22Rv1 (cell line): ENCODE data around the gene CEBPB.

ENCODE experiments used
- ZFX ChIP-seq: fragments of 450-650 bp; IDR thresholded peaks from 2 replicates; pipeline ENCODE4 v1.6.1; 2017; ENCODE audit warnings: antibody characterized with exemption, borderline replicate concordance
- TF ChIP-seq, protein P1 (sequence below): fragments of 450-650 bp; IDR thresholded peaks from 2 replicates; pipeline ENCODE4 v1.5.1; 2017; ENCODE audit warnings: mild to moderate bottlenecking

DNA sequence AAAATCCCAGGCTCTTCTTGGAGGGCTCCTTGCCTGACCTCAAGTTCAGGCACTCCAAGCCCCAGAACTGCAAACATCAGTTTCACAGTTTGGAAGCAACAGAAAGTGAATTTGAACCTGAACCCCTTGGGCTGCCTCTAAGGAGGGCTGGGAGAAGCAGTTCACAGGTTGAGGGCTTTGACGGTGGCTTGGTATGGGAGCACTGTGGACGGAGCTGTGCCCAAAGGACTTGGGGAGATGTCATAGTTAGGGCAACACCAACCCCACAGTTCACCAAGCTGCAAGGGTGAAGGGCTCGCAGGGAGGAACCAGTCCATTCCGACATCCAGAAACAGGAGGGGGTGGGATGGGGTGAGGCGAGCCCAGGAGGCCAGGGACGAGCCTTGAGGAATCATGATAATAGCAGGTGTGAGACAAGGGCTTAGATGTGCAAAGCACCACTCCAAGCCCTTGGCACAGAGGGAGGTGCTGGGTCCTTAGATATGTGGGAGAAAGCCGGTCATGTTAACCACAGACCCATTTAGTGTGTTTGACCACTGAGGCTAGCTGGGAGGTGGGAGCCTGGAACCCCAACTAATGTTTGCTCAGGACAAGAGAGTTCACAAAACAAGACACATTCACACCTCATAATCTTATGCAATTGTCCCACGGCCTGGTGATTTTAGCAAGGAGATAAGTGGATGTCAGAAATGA, 4.3 kb downstream of the CEBPB start:
- TF ChIP-seq, protein P1, sequence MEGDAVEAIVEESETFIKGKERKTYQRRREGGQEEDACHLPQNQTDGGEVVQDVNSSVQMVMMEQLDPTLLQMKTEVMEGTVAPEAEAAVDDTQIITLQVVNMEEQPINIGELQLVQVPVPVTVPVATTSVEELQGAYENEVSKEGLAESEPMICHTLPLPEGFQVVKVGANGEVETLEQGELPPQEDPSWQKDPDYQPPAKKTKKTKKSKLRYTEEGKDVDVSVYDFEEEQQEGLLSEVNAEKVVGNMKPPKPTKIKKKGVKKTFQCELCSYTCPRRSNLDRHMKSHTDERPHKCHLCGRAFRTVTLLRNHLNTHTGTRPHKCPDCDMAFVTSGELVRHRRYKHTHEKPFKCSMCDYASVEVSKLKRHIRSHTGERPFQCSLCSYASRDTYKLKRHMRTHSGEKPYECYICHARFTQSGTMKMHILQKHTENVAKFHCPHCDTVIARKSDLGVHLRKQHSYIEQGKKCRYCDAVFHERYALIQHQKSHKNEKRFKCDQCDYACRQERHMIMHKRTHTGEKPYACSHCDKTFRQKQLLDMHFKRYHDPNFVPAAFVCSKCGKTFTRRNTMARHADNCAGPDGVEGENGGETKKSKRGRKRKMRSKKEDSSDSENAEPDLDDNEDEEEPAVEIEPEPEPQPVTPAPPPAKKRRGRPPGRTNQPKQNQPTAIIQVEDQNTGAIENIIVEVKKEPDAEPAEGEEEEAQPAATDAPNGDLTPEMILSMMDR, result no peak
- no peak for TF ChIP-seq ZFX
